ENCODE measurements around the gene RASAL2. TPM values are rescaled to one million over a fixed set of nuclear protein-coding genes. Genes with fewer than 3 reads are reported as not detected.
A peak's percentile ranks its signal among the peaks of the same experiment; 100 is the strongest.

The RASAL2 gene
- polyA plus RNA-seq (2013, experiment 1 of 2), result 13.1 TPM
- polyA plus RNA-seq (2013, experiment 2 of 2), result 14.4 TPM

GRCh38 chr1:178093951-178094738, at the start of gene RASAL2:
RASAL2 (plus strand) TSS chr1:178094104; CDS start chr1:178094493, 389 bp downstream.
- Histone ChIP-seq H3K9me3 (ENCODE audit: insufficient read depth, low read depth, low read length) (no peaks in the 10 kb centered on the region), H3K4me1 (ENCODE audit: insufficient read depth, low read length) (peaks cover 40% of the 10 kb centered on the region), H3K27me3 (ENCODE audit: insufficient read depth, low read length) (no peaks in the 10 kb centered on the region), H3K36me3 (ENCODE audit: insufficient read depth, low read length) (no peaks in the 10 kb centered on the region), H3K27ac (ENCODE audit: low read depth, low read length) (peak within 1 kb of the TSS; percentile 94), H3K4me3 (ENCODE audit: low read length) (peak within 1 kb of the TSS; percentile 94), H3K9ac (ENCODE audit: low read depth, low read length) (peak within 1 kb of the TSS; percentile 79)
- under 1% methylated on average over 82 of the region's 82 CpGs for WGBS

GRCh38 chr1:178046591-178047270, 47.2 kb upstream of the RASAL2 start:
- Histone ChIP-seq H3K9me3 (ENCODE audit: insufficient read depth, low read depth, low read length) (no peaks in the 10 kb centered on the region), H3K4me3 (ENCODE audit: low read length) (no peak overlapping the region), H3K27ac (ENCODE audit: low read depth, low read length) (no peak overlapping the region), H3K4me1 (ENCODE audit: insufficient read depth, low read length) (peaks cover 9% of the 10 kb centered on the region; the same call in 1 of the 2 replicates), H3K27me3 (ENCODE audit: insufficient read depth, low read length) (no peaks in the 10 kb centered on the region), H3K9ac (ENCODE audit: low read depth, low read length) (no peak overlapping the region), H3K36me3 (ENCODE audit: insufficient read depth, low read length) (no peaks in the 10 kb centered on the region)
- no CpG with 5 or more reads among the region's 1 CpG for WGBS

GRCh38 chr1:178047403-178048093, 46.4 kb upstream of the RASAL2 start:
- WGBS, result no CpG with 5 or more reads among the region's 2 CpGs
- no peaks in the 10 kb centered on the region for H3K36me3 ChIP-seq (ENCODE audit: insufficient read depth, low read length)
- no peaks in the 10 kb centered on the region for H3K9me3 ChIP-seq (ENCODE audit: insufficient read depth, low read depth, low read length)
- H3K27ac ChIP-seq (ENCODE audit: low read depth, low read length), result no peak overlapping the region
- no peak overlapping the region for H3K9ac ChIP-seq (ENCODE audit: low read depth, low read length)
- H3K27me3 ChIP-seq (ENCODE audit: insufficient read depth, low read length), result no peaks in the 10 kb centered on the region
- no peak overlapping the region for H3K4me3 ChIP-seq (ENCODE audit: low read length)
- H3K4me1 ChIP-seq (ENCODE audit: insufficient read depth, low read length), result peaks cover 16% of the 10 kb centered on the region; the same call in 1 of the 2 replicates

GRCh38 chr1:178048426-178048825, 45.5 kb upstream of the RASAL2 start:
- Histone ChIP-seq H3K36me3 (ENCODE audit: insufficient read depth, low read length) (no peaks in the 10 kb centered on the region), H3K27ac (ENCODE audit: low read depth, low read length) (no peak overlapping the region), H3K4me3 (ENCODE audit: low read length) (no peak overlapping the region), H3K27me3 (ENCODE audit: insufficient read depth, low read length) (no peaks in the 10 kb centered on the region), H3K9me3 (ENCODE audit: insufficient read depth, low read depth, low read length) (no peaks in the 10 kb centered on the region), H3K9ac (ENCODE audit: low read depth, low read length) (no peak overlapping the region), H3K4me1 (ENCODE audit: insufficient read depth, low read length) (peaks cover 22% of the 10 kb centered on the region)
- WGBS, result 100% methylated on average over 1 of the region's 1 CpG

GRCh38 chr1:178048883-178049282, 45.0 kb upstream of the RASAL2 start:
- no peaks in the 10 kb centered on the region for H3K27me3 ChIP-seq (ENCODE audit: insufficient read depth, low read length)
- no peaks in the 10 kb centered on the region for H3K9me3 ChIP-seq (ENCODE audit: insufficient read depth, low read depth, low read length)
- H3K27ac ChIP-seq (ENCODE audit: low read depth, low read length), result no peak overlapping the region
- no peak overlapping the region for H3K9ac ChIP-seq (ENCODE audit: low read depth, low read length)
- no peak overlapping the region for H3K4me3 ChIP-seq (ENCODE audit: low read length)
- no peaks in the 10 kb centered on the region for H3K36me3 ChIP-seq (ENCODE audit: insufficient read depth, low read length)
- H3K4me1 ChIP-seq (ENCODE audit: insufficient read depth, low read length), result peaks cover 22% of the 10 kb centered on the region

GRCh38 chr1:178050084-178050483, 43.8 kb upstream of the RASAL2 start:
- H3K27me3 ChIP-seq (ENCODE audit: insufficient read depth, low read length), result no peaks in the 10 kb centered on the region
- no peaks in the 10 kb centered on the region for H3K36me3 ChIP-seq (ENCODE audit: insufficient read depth, low read length)
- no peak overlapping the region for H3K9ac ChIP-seq (ENCODE audit: low read depth, low read length)
- H3K9me3 ChIP-seq (ENCODE audit: insufficient read depth, low read depth, low read length), result no peaks in the 10 kb centered on the region
- H3K4me1 ChIP-seq (ENCODE audit: insufficient read depth, low read length), result peaks cover 22% of the 10 kb centered on the region
- H3K4me3 ChIP-seq (ENCODE audit: low read length), result no peak overlapping the region
- no peak overlapping the region for H3K27ac ChIP-seq (ENCODE audit: low read depth, low read length)
- WGBS, result 85% methylated on average over 6 of the region's 6 CpGs

- H3K9me3 ChIP-seq (ENCODE audit: insufficient read depth, low read depth, low read length), result no peaks in the 10 kb centered on the region
- no peak overlapping the region for H3K4me3 ChIP-seq (ENCODE audit: low read length)
- peaks cover 24% of the 10 kb centered on the region for H3K4me1 ChIP-seq (ENCODE audit: insufficient read depth, low read length)
- H3K27ac ChIP-seq (ENCODE audit: low read depth, low read length), result no peak overlapping the region
- H3K36me3 ChIP-seq (ENCODE audit: insufficient read depth, low read length), result no peaks in the 10 kb centered on the region
- WGBS, result 74% methylated on average over 2 of the region's 3 CpGs
- no peak overlapping the region for H3K9ac ChIP-seq (ENCODE audit: low read depth, low read length)
- no peaks in the 10 kb centered on the region for H3K27me3 ChIP-seq (ENCODE audit: insufficient read depth, low read length)
These were observed 42.8 kb upstream of the RASAL2 start for GRCh38 chr1:178051071-178051470.

GRCh38 chr1:178052650-178053461, 41.0 kb upstream of the RASAL2 start:
- WGBS, result 74% methylated on average over 9 of the region's 10 CpGs
- no peak overlapping the region for H3K4me3 ChIP-seq (ENCODE audit: low read length)
- H3K36me3 ChIP-seq (ENCODE audit: insufficient read depth, low read length), result no peaks in the 10 kb centered on the region
- no peak overlapping the region for H3K9ac ChIP-seq (ENCODE audit: low read depth, low read length)
- no peaks in the 10 kb centered on the region for H3K27me3 ChIP-seq (ENCODE audit: insufficient read depth, low read length)
- H3K27ac ChIP-seq (ENCODE audit: low read depth, low read length), result no peak overlapping the region
- H3K4me1 ChIP-seq (ENCODE audit: insufficient read depth, low read length), result peaks cover 40% of the 10 kb centered on the region
- no peaks in the 10 kb centered on the region for H3K9me3 ChIP-seq (ENCODE audit: insufficient read depth, low read depth, low read length)

- 39% methylated on average over 5 of the region's 5 CpGs for WGBS
- Histone ChIP-seq H3K4me1 (ENCODE audit: insufficient read depth, low read length) (peaks cover 54% of the 10 kb centered on the region), H3K36me3 (ENCODE audit: insufficient read depth, low read length) (no peaks in the 10 kb centered on the region), H3K9ac (ENCODE audit: low read depth, low read length) (no peak overlapping the region), H3K27me3 (ENCODE audit: insufficient read depth, low read length) (no peaks in the 10 kb centered on the region), H3K27ac (ENCODE audit: low read depth, low read length) (no peak overlapping the region), H3K4me3 (ENCODE audit: low read length) (no peak overlapping the region), H3K9me3 (ENCODE audit: insufficient read depth, low read depth, low read length) (no peaks in the 10 kb centered on the region)
These were observed 38.8 kb upstream of the RASAL2 start for GRCh38 chr1:178055093-178055492.

- H3K36me3 ChIP-seq (ENCODE audit: insufficient read depth, low read length), result no peaks in the 10 kb centered on the region
- no peak overlapping the region for H3K27ac ChIP-seq (ENCODE audit: low read depth, low read length)
- H3K9me3 ChIP-seq (ENCODE audit: insufficient read depth, low read depth, low read length), result no peaks in the 10 kb centered on the region
- no peak overlapping the region for H3K9ac ChIP-seq (ENCODE audit: low read depth, low read length)
- no peaks in the 10 kb centered on the region for H3K27me3 ChIP-seq (ENCODE audit: insufficient read depth, low read length)
- H3K4me1 ChIP-seq (ENCODE audit: insufficient read depth, low read length), result peaks cover 57% of the 10 kb centered on the region
- H3K4me3 ChIP-seq (ENCODE audit: low read length), result no peak overlapping the region
- WGBS, result 83% methylated on average over 8 of the region's 8 CpGs
These were observed 38.0 kb upstream of the RASAL2 start for GRCh38 chr1:178055779-178056471.
